IMR-90 (cell line): ENCODE measurements around the gene PPP2R5A. TPM values are rescaled to one million over a fixed set of nuclear protein-coding genes. Genes with fewer than 3 reads are reported as not detected.

Experiments used
- ATAC-seq: fragments of 200-7000 bp; cut with Tn5 transposase; 2 replicates; pipeline ENCODE4 v1.9.1; 2020; ENCODE audit warnings: low read depth, mild to moderate bottlenecking, moderate library complexity
- BruUV-seq: library from RNA; stranded (reverse); fragments of 400-500 nt; replicated peaks from 2 replicates; lab custom pipeline; 2021; lab: Mats Ljungman, UMichigan
- CTCF ChIA-PET: fragments of 300-600 bp; formaldehyde crosslinking; extraction: SDS; loops from one replicate; lab custom pipeline; 2021; ENCODE audit warnings: antibody characterized with exemption; lab: Yijun Ruan, JAX
- POLR2A ChIA-PET: fragments of 300-600 bp; sonication (Branson Sonifier 250); formaldehyde crosslinking; loops from one replicate; lab custom pipeline; 2022; ENCODE audit warnings: antibody characterized with exemption; ENCODE audit not compliant: unreplicated experiment; lab: Charles Lee
- DNase-seq: peaks from one replicate; pipeline ENCODE4 v3.0.0; 2013
- H2AFZ ChIP-seq: replicated peaks from 2 replicates; pipeline ENCODE3; 2013; ENCODE audit warnings: low read length, mild to moderate bottlenecking; ENCODE audit not compliant: poor library complexity
- H2AK5ac ChIP-seq: 2 replicates; pipeline ENCODE4 v1.6.1; 2013; ENCODE audit warnings: low read depth, low read length, inconsistent platforms
- H2AK9ac ChIP-seq: replicated peaks from 2 replicates; pipeline ENCODE3; 2013; ENCODE audit warnings: mild to moderate bottlenecking, low read depth, low read length, moderate library complexity; ENCODE audit not compliant: poor library complexity
- H2BK120ac ChIP-seq: 2 replicates; pipeline ENCODE4 v1.6.1; 2013; ENCODE audit warnings: low read depth, low read length, inconsistent platforms
- H2BK15ac ChIP-seq: 3 replicates; pipeline ENCODE4 v1.6.1; 2013; ENCODE audit warnings: low read depth, low read length, inconsistent platforms
- H2BK20ac ChIP-seq: 2 replicates; pipeline ENCODE4 v1.6.1; 2013; ENCODE audit warnings: low read depth, mild to moderate bottlenecking, inconsistent platforms, low read length, moderate library complexity
- H2BK5ac ChIP-seq: 2 replicates; pipeline ENCODE4 v1.6.1; 2013; ENCODE audit warnings: mild to moderate bottlenecking, low read depth, low read length, inconsistent platforms; ENCODE audit not compliant: poor library complexity, severe bottlenecking
- H3K14ac ChIP-seq: replicated peaks from 2 replicates; pipeline ENCODE4 v1.6.1; 2013; ENCODE audit warnings: low read depth, low read length, inconsistent platforms
- H3K18ac ChIP-seq: 2 replicates; pipeline ENCODE4 v1.6.1; 2013; ENCODE audit warnings: low read depth, low read length, control low read depth
- H3K23ac ChIP-seq: 2 replicates; pipeline ENCODE4 v1.6.1; 2013; ENCODE audit warnings: low read depth, low read length, inconsistent platforms
- H3K27ac ChIP-seq: 2 replicates; pipeline ENCODE4 v1.5.1; 2013; ENCODE audit warnings: mild to moderate bottlenecking, control low read depth, low read length; ENCODE audit not compliant: insufficient read depth
- H3K27me3 ChIP-seq: 2 replicates; pipeline ENCODE4 v1.6.1; 2013; ENCODE audit warnings: low read length; ENCODE audit not compliant: control insufficient read depth, insufficient read depth
- H3K36me3 ChIP-seq: 2 replicates; pipeline ENCODE4 v1.6.1; 2013; ENCODE audit warnings: low read length, mixed read lengths; ENCODE audit not compliant: control insufficient read depth, insufficient read depth
- H3K4ac ChIP-seq: 2 replicates; pipeline ENCODE4 v1.6.1; 2013; ENCODE audit warnings: low read depth, low read length, inconsistent platforms
- H3K4me1 ChIP-seq: 2 replicates; pipeline ENCODE4 v1.6.1; 2013; ENCODE audit warnings: low read length, mixed read lengths; ENCODE audit not compliant: control insufficient read depth, insufficient read depth
- H3K4me2 ChIP-seq: 2 replicates; pipeline ENCODE4 v1.6.1; 2013; ENCODE audit warnings: low read depth, mild to moderate bottlenecking, control low read depth, low read length, moderate library complexity
- H3K4me3 ChIP-seq: 2 replicates; pipeline ENCODE4 v1.5.1; 2013; ENCODE audit warnings: low read depth, mild to moderate bottlenecking, control low read depth, low read length, moderate library complexity; ENCODE audit not compliant: insufficient read depth
- H3K56ac ChIP-seq: 2 replicates; pipeline ENCODE4 v1.6.1; 2013; ENCODE audit warnings: low read length, inconsistent platforms; ENCODE audit not compliant: insufficient read depth; ENCODE audit errors: extremely low read depth
- H3K79me1 ChIP-seq, 2 experiments: 2 replicates each; pipeline ENCODE4 v1.6.1; 2013; ENCODE audit warnings: low read length in 2 of 2, inconsistent platforms in 1 of 2, low read depth in 1 of 2
- H3K9ac ChIP-seq: 2 replicates; pipeline ENCODE4 v1.6.1; 2013; ENCODE audit warnings: low read depth, low read length, control low read depth
- H3K9me1 ChIP-seq: 2 replicates; pipeline ENCODE4 v1.6.1; 2013; ENCODE audit warnings: low read length, inconsistent platforms; ENCODE audit not compliant: insufficient read depth
- H3K9me3 ChIP-seq: 2 replicates; pipeline ENCODE4 v1.6.1; 2013; ENCODE audit warnings: low read length; ENCODE audit not compliant: control insufficient read depth, insufficient read depth
- H4K20me1 ChIP-seq: 2 replicates; pipeline ENCODE4 v1.6.1; 2013; ENCODE audit warnings: low read length, inconsistent platforms; ENCODE audit not compliant: insufficient read depth
- H4K5ac ChIP-seq: 2 replicates; pipeline ENCODE4 v1.6.1; 2013; ENCODE audit warnings: mild to moderate bottlenecking, low read depth, low read length, control low read depth
- H4K8ac ChIP-seq, 2 experiments: 2 replicates each; pipeline ENCODE4 v1.6.1; 2013; ENCODE audit warnings: low read depth in 2 of 2, low read length in 2 of 2, control low read depth in 1 of 2, inconsistent platforms in 1 of 2
- H4K91ac ChIP-seq: 2 replicates; pipeline ENCODE4 v1.6.1; 2013; ENCODE audit warnings: low read depth, low read length, inconsistent platforms; ENCODE audit not compliant: insufficient read depth
- CEBPB ChIP-seq: IDR thresholded peaks from 2 replicates; pipeline ENCODE4 v1.6.1; 2012; ENCODE audit warnings: low read depth, low read length, improper control_type of control experiment
- CHD1 ChIP-seq: IDR thresholded peaks from 2 replicates; pipeline ENCODE4 v1.6.1; 2012; ENCODE audit warnings: low read depth, low read length, improper control_type of control experiment
- FOS ChIP-seq: fragments of 150-350 bp; IDR thresholded peaks from 2 replicates; pipeline ENCODE4 v1.6.1; 2016; ENCODE audit warnings: low read depth, low read length
- MXI1 ChIP-seq: IDR thresholded peaks from 2 replicates; pipeline ENCODE4 v1.6.1; 2012; ENCODE audit warnings: low read depth, mild to moderate bottlenecking, low read length, moderate library complexity, borderline replicate concordance
- RAD21 ChIP-seq: IDR thresholded peaks from 2 replicates; pipeline ENCODE4 v1.6.1; 2012; ENCODE audit warnings: low read length, improper control_type of control experiment
- RCOR1 ChIP-seq: IDR thresholded peaks from 2 replicates; pipeline ENCODE4 v1.6.1; 2012; ENCODE audit warnings: mild to moderate bottlenecking, low read length, improper control_type of control experiment; ENCODE audit not compliant: insufficient replicate concordance
- WGBS, 2 experiments: methylation state at CpG; one replicate each; pipeline versions ENCODE4 v1.1.5 to v1.1.7; 2013; ENCODE audit warnings: missing lambda C conversion rate in 2 of 2; ENCODE audit not compliant: insufficient read length in 1 of 2; ENCODE audit errors: extremely low coverage in 2 of 2; 5-methylcytosine and 5-hydroxymethylcytosine counted together
- dilution Hi-C: fragments of 300-500 bp; cut with HindIII; formaldehyde crosslinking; loops from one replicate; pipeline ENCODE4 v1.14.3; 2018; ENCODE audit warnings: low sequenced_read_pairs; ENCODE audit not compliant: unreplicated experiment
- in situ Hi-C: fragments of 300-500 bp; cut with MboI; formaldehyde crosslinking; loops from 3 replicates; pipeline ENCODE4 v1.14.3; 2019; ENCODE audit warnings: low sequenced_read_pairs, inconsistent platforms, mixed read lengths
- intact Hi-C: fragments of 100-400 bp; cut with micrococcal nuclease; formaldehyde crosslinking; loops from 2 replicates; pipeline ENCODE4 v1.10.0; 2022
- polyA plus RNA-seq, 3 experiments: library from polyadenylated mRNA; depleted of rRNA; stranded (reverse); fragments of >200 nt; gene quantifications; 2 replicates each; pipeline ENCODE4 v1.2.3, GENCODE V29; 2012; ENCODE audit warnings: low replicate concordance in 1 of 3
- total RNA-seq: library from RNA; depleted of rRNA; stranded (reverse); fragments of >200 nt; gene quantifications from 2 replicates; pipeline ENCODE4 v1.2.3, GENCODE V29; 2012

PPP2R5A gene
- total and polyA plus RNA-seq, 2 of the 4 experiments (the other 2 are of a cell fraction) = 8.4 to 12.6 TPM

- no peak overlapping the region for H3K27ac ChIP-seq
- no peak overlapping the region for H2BK120ac ChIP-seq
- H3K4me3 ChIP-seq = no peak overlapping the region
- ChIA-PET POLR2A (no interaction called here), CTCF (interaction anchor here (0.6 kb wide), 1 partner anchor 17 kb away, joined by 4 read pairs; no protein-coding TSS in a partner anchor)
- H2AFZ ChIP-seq = no peak overlapping the region
- no peak overlapping the region for H2AK5ac ChIP-seq
- H2BK15ac ChIP-seq = no peak overlapping the region
- H3K56ac ChIP-seq = no peak overlapping the region
- DNase-seq = no peak
- no peak overlapping the region for H3K23ac ChIP-seq
- H4K8ac ChIP-seq = no peak overlapping the region
- no peak overlapping the region for H2AK9ac ChIP-seq
- ATAC-seq = no peak
- H2BK5ac ChIP-seq = no peak overlapping the region
- H3K79me1 ChIP-seq = no peaks in the 10 kb centered on the region
- intact Hi-C loops = loop anchor here (5.0 kb wide), 1 partner anchor 33 kb away; no protein-coding TSS in a partner anchor
- H4K5ac ChIP-seq = no peak overlapping the region
- no CpG with 5 or more reads among the region's 5 CpGs for WGBS, 2 experiments
- H3K4ac ChIP-seq = no peak overlapping the region
- no peak overlapping the region for H2BK20ac ChIP-seq
- no peaks in the 10 kb centered on the region for H3K36me3 ChIP-seq
- no peaks in the 10 kb centered on the region for H3K9me1 ChIP-seq
- in situ Hi-C loops = no loop called here
- no peak overlapping the region for H3K18ac ChIP-seq
- H3K4me2 ChIP-seq = no peak overlapping the region
- H3K9me3 ChIP-seq = no peaks in the 10 kb centered on the region
- no peak overlapping the region for H3K9ac ChIP-seq
- H3K27me3 ChIP-seq = no peaks in the 10 kb centered on the region
- BruUV-seq = no TSS peak
- dilution Hi-C loops = no loop called here
- H3K4me1 ChIP-seq = peaks cover under 1% of the 10 kb centered on the region; the same call in 1 of the 2 replicates
- H4K91ac ChIP-seq = no peak overlapping the region
- H4K20me1 ChIP-seq = no peaks in the 10 kb centered on the region
- H3K14ac ChIP-seq = no peak overlapping the region
- TF ChIP-seq CHD1 (no peak), MXI1 (no peak), CEBPB (no peak), RAD21 (no peak), FOS (no peak), RCOR1 (no peak)
These were observed 25.3 kb upstream of the PPP2R5A start for GRCh38 chr1:212259693-212260480.
